HepG2 (cell line): ENCODE measurements around the gene PBX1. TPM values are rescaled to one million over a fixed set of nuclear protein-coding genes. Genes with fewer than 3 reads are reported as not detected.

Experiments used
- ATAC-seq: fragments of 200-7000 bp; cut with Tn5 transposase; 3 replicates; pipeline ENCODE4 v1.9.1; 2020; ENCODE audit warnings: mild to moderate bottlenecking, moderate library complexity
- BruUV-seq: library from RNA; stranded (reverse); fragments of 400-500 nt; replicated peaks from 2 replicates; lab custom pipeline; 2021; lab: Mats Ljungman, UMichigan
- CTCF ChIA-PET: fragments of 300-600 bp; formaldehyde crosslinking; extraction: SDS; loops from one replicate; lab custom pipeline; 2021; ENCODE audit warnings: low total read pairs, inconsistent platforms, low intra/inter-chr PET ratio; lab: Yijun Ruan, JAX
- POLR2A ChIA-PET: fragments of 350-600 bp; sonication (Branson Sonifier 250); formaldehyde crosslinking; loops from one replicate; lab custom pipeline; 2020; ENCODE audit warnings: antibody characterized with exemption, inconsistent platforms; lab: Yijun Ruan, JAX
- DNase-seq: peaks from one replicate; pipeline ENCODE4 v3.0.0-alpha.2; 2015; ENCODE audit warnings: low spot score
- FAIRE-seq: peaks from 3 replicates; lab custom pipeline; 2011; peaks lifted over from hg19 to GRCh38; lab: Jason Lieb, UNC
- H2AFZ ChIP-seq: one replicate; pipeline ENCODE4 v1.6.1; 2011; ENCODE audit warnings: low read length, inconsistent platforms
- H3K27ac ChIP-seq: fragments of 300-600 bp; 3 replicates; pipeline ENCODE4 v1.8.0; 2011; ENCODE audit warnings: mixed run types, mild to moderate bottlenecking, mixed read lengths, low read length, inconsistent platforms; ENCODE audit not compliant: insufficient read depth; ENCODE audit errors: extremely low read length
- H3K27me3 ChIP-seq, 2 experiments: fragments of 200-600 bp in 1 of 2; 2 replicates in 1 of 2; 3 replicates in 1 of 2; pipeline versions ENCODE4 v1.6.0 to v1.8.0; 2011; ENCODE audit warnings: low read length in 2 of 2, mild to moderate bottlenecking in 2 of 2, moderate library complexity in 2 of 2, inconsistent platforms in 1 of 2; ENCODE audit not compliant: insufficient read depth in 2 of 2, control insufficient read depth in 1 of 2
- H3K36me3 ChIP-seq, 2 experiments: fragments of 200-600 bp in 1 of 2; replicated peaks in 1 of 2; 2 replicates in 1 of 2; 3 replicates in 1 of 2; pipeline versions ENCODE4 v1.5.1 to v1.8.0; 2011; ENCODE audit warnings: low read length in 2 of 2, inconsistent platforms in 1 of 2; ENCODE audit not compliant: insufficient read depth in 2 of 2, control insufficient read depth in 1 of 2
- H3K4me1 ChIP-seq: 2 replicates; pipeline ENCODE4 v1.5.1; 2012; ENCODE audit warnings: low read length, inconsistent platforms; ENCODE audit not compliant: insufficient read depth
- H3K4me2 ChIP-seq: 2 replicates; pipeline ENCODE4 v1.6.0; 2011; ENCODE audit warnings: low read depth, low read length, inconsistent platforms
- H3K4me3 ChIP-seq, 3 experiments: fragments of 200-600 bp in 1 of 3; sonication (generic), shearing (Covaris generic) in 1 of 3; replicated peaks in 1 of 3; 2 replicates each; pipeline ENCODE4 v1.5.1; 2011 to 2016; ENCODE audit warnings: low read length in 3 of 3, inconsistent platforms in 2 of 3, low read depth in 2 of 3, mild to moderate bottlenecking in 2 of 3, control low read depth in 1 of 3, mixed read lengths in 1 of 3; ENCODE audit not compliant: insufficient read depth in 1 of 3
- H3K79me2 ChIP-seq: one replicate; pipeline ENCODE4 v1.6.1; 2011; ENCODE audit warnings: low read length, inconsistent platforms; ENCODE audit not compliant: insufficient read depth
- H3K9ac ChIP-seq: 2 replicates; pipeline ENCODE4 v1.6.0; 2011; ENCODE audit warnings: mild to moderate bottlenecking, low read depth, low read length, inconsistent platforms; ENCODE audit not compliant: insufficient read depth
- H3K9me3 ChIP-seq: 2 replicates; pipeline ENCODE4 v1.5.1; 2012; ENCODE audit warnings: mild to moderate bottlenecking, low read length
- H4K20me1 ChIP-seq: 2 replicates; pipeline ENCODE4 v1.6.0; 2011; ENCODE audit warnings: inconsistent platforms, mild to moderate bottlenecking, low read length, moderate library complexity; ENCODE audit not compliant: insufficient read depth
- ZNF672 ChIP-seq: sonication (generic); formaldehyde crosslinking; IDR thresholded peaks from 2 replicates; pipeline ENCODE4 v1.8.1; 2022; ENCODE audit warnings: missing genetic modification reagents
- ZNF678 ChIP-seq: sonication (generic); formaldehyde crosslinking; IDR thresholded peaks from 2 replicates; pipeline ENCODE4 v1.4.0; 2020; ENCODE audit warnings: mild to moderate bottlenecking, missing genetic modification reagents
- ZNF75D ChIP-seq: sonication (generic); formaldehyde crosslinking; IDR thresholded peaks from 2 replicates; pipeline ENCODE4 v1.8.1; 2023; ENCODE audit warnings: missing genetic modification reagents, mild to moderate bottlenecking, borderline replicate concordance
- WGBS: methylation state at CpG from one replicate; pipeline ENCODE4 v1.1.6; 2017; ENCODE audit warnings: low lambda C conversion rate; 5-methylcytosine and 5-hydroxymethylcytosine counted together
- in situ Hi-C: cut with HindIII; loops from 2 replicates; pipeline ENCODE4 v1.10.0; 2017; ENCODE audit warnings: low pct_unique_long_range_greater_than_20kb; ENCODE audit not compliant: extremely low pct_ligation_motif_present
- intact Hi-C: fragments of 100-400 bp; cut with micrococcal nuclease; formaldehyde crosslinking; loops from one replicate; pipeline ENCODE4 v1.10.0; 2022; ENCODE audit not compliant: unreplicated experiment
- polyA plus RNA-seq, 8 experiments: library from polyadenylated mRNA; depleted of rRNA in 3 of 8; stranded (reverse) in 7 of 8; unstranded in 1 of 8; fragments of >200 nt; fragmentation: Illumina TruSeq in 4 of 8; extraction: Trizol in 4 of 8; gene quantifications; 2 replicates each; pipeline versions ENCODE4 v1.2.1 to v1.2.3, GENCODE V29; 2011 to 2016; ENCODE audit warnings: low read depth in 4 of 8, missing spikeins in 1 of 8, mixed read lengths in 1 of 8; ENCODE audit not compliant: insufficient read depth in 1 of 8
- total RNA-seq, 5 experiments: library from RNA; depleted of rRNA; stranded (reverse); fragments of >200 nt; fragmentation: Illumina TruSeq; extraction: Trizol; gene quantifications; 2 replicates each; pipeline ENCODE4 v1.2.3, GENCODE V29; 2016; ENCODE audit warnings: low read depth in 1 of 5
- TF ChIP-seq, protein P1 (sequence below): sonication (generic); formaldehyde crosslinking; IDR thresholded peaks from 2 replicates; pipeline ENCODE4 v1.4.0; 2020; ENCODE audit warnings: mild to moderate bottlenecking, missing genetic modification reagents, borderline replicate concordance
- TF ChIP-seq, protein P2 (sequence below): sonication (generic); formaldehyde crosslinking; IDR thresholded peaks from 2 replicates; pipeline ENCODE4 v1.8.1; 2023; ENCODE audit warnings: mild to moderate bottlenecking, missing genetic modification reagents, borderline replicate concordance
- TF ChIP-seq, protein P3 (sequence below): sonication (generic); formaldehyde crosslinking; IDR thresholded peaks from 2 replicates; pipeline ENCODE4 v1.8.0; 2022; ENCODE audit warnings: missing genetic modification reagents, mild to moderate bottlenecking, inconsistent platforms, borderline replicate concordance

PBX1 gene
- total and polyA plus RNA-seq, 2 of the 13 experiments (the other 11 are each of a cell fraction or from before 2014, with no cell fraction given) = 0.24 TPM; not detected in 1

GRCh38 chr1:164694505-164694904 is 135.5 kb downstream of the PBX1 start:
- CTCF ChIA-PET = no interaction called here
- FAIRE-seq = no peak
- TF ChIP-seq, protein P1, sequence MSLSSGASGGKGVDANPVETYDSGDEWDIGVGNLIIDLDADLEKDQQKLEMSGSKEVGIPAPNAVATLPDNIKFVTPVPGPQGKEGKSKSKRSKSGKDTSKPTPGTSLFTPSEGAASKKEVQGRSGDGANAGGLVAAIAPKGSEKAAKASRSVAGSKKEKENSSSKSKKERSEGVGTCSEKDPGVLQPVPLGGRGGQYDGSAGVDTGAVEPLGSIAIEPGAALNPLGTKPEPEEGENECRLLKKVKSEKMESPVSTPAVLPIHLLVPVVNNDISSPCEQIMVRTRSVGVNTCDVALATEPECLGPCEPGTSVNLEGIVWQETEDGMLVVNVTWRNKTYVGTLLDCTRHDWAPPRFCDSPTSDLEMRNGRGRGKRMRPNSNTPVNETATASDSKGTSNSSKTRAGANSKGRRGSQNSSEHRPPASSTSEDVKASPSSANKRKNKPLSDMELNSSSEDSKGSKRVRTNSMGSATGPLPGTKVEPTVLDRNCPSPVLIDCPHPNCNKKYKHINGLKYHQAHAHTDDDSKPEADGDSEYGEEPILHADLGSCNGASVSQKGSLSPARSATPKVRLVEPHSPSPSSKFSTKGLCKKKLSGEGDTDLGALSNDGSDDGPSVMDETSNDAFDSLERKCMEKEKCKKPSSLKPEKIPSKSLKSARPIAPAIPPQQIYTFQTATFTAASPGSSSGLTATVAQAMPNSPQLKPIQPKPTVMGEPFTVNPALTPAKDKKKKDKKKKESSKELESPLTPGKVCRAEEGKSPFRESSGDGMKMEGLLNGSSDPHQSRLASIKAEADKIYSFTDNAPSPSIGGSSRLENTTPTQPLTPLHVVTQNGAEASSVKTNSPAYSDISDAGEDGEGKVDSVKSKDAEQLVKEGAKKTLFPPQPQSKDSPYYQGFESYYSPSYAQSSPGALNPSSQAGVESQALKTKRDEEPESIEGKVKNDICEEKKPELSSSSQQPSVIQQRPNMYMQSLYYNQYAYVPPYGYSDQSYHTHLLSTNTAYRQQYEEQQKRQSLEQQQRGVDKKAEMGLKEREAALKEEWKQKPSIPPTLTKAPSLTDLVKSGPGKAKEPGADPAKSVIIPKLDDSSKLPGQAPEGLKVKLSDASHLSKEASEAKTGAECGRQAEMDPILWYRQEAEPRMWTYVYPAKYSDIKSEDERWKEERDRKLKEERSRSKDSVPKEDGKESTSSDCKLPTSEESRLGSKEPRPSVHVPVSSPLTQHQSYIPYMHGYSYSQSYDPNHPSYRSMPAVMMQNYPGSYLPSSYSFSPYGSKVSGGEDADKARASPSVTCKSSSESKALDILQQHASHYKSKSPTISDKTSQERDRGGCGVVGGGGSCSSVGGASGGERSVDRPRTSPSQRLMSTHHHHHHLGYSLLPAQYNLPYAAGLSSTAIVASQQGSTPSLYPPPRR (CRISPR knock-in tag) = no peak
- TF ChIP-seq ZNF672 (CRISPR knock-in tag) (no peak), ZNF75D (CRISPR knock-in tag) (no peak), ZNF678 (CRISPR knock-in tag) (no peak)
- TF ChIP-seq, protein P2, sequence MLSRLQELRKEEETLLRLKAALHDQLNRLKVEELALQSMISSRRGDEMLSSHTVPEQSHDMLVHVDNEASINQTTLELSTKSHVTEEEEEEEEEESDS (CRISPR knock-in tag) = no peak
- TF ChIP-seq, protein P3, sequence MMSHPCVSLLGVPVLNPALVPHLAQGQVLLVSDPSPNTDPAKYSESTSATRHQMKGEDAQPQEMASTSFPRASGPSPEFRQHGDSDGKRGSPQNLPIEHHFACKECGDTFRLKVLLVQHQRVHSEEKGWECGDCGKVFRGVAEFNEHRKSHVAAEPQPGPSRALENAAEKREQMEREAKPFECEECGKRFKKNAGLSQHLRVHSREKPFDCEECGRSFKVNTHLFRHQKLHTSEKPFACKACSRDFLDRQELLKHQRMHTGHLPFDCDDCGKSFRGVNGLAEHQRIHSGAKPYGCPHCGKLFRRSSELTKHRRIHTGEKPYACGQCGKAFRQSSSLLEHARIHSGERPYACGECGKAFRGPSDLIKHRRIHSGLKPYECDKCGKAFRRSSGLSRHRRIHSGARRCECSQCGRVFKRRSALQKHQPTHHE (CRISPR knock-in tag) = no peak
- Histone ChIP-seq H3K4me2 (no peak overlapping the region), H3K9ac (no peak overlapping the region), H3K4me3 (no peak overlapping the region), H3K27me3 (no peaks in the 10 kb centered on the region), H3K27ac (no peak overlapping the region), H2AFZ (no peak overlapping the region), H3K4me1 (no peaks in the 10 kb centered on the region), H3K79me2 (no peaks in the 10 kb centered on the region), H3K9me3 (no peaks in the 10 kb centered on the region), H3K36me3 (no peaks in the 10 kb centered on the region), H4K20me1 (no peaks in the 10 kb centered on the region)
- in situ Hi-C loops (no loop called here), intact Hi-C loops (no loop called here)
- no peak for DNase-seq
- 17% methylated on average over 2 of the region's 2 CpGs for WGBS
- BruUV-seq = no TSS peak
- POLR2A ChIA-PET = no interaction called here
- no peak for ATAC-seq
